Kidney (tissue), 14 donors: ENCODE measurements around the gene GPD1. TPM values are rescaled to one million over a fixed set of nuclear protein-coding genes. Genes with fewer than 3 reads are reported as not detected.

Source experiments
- DNase-seq, 5 donors: peaks; one replicate each; pipeline ENCODE4 v3.0.0-alpha.2; 2013 to 2020
- FAIRE-seq: peaks from 2 replicates; lab custom pipeline; 2012; peaks lifted over from hg19 to GRCh38; lab: Jason Lieb, UNC
- H3K27ac ChIP-seq, 2 donors: one replicate each; pipeline ENCODE4 v1.7.0; 2013; ENCODE audit warnings: low read depth in 2 of 2, low read length in 2 of 2, inconsistent platforms in 1 of 2
- H3K27me3 ChIP-seq: one replicate; pipeline ENCODE4 v1.7.1; 2013; ENCODE audit warnings: low read length, inconsistent platforms; ENCODE audit not compliant: control insufficient read depth, insufficient read depth
- H3K36me3 ChIP-seq, 3 donors: one replicate each; pipeline versions ENCODE4 v1.7.0 to v1.7.1; 2013; ENCODE audit warnings: low read length in 3 of 3, control low read depth in 1 of 3, inconsistent platforms in 1 of 3; ENCODE audit not compliant: insufficient read depth in 3 of 3, control insufficient read depth in 2 of 3
- H3K4me1 ChIP-seq, 3 donors: one replicate each; pipeline versions ENCODE4 v1.7.0 to v1.7.1; 2013; ENCODE audit warnings: low read length in 3 of 3, inconsistent platforms in 1 of 3, low read depth in 1 of 3; ENCODE audit not compliant: control insufficient read depth in 2 of 3, insufficient read depth in 2 of 3
- H3K4me3 ChIP-seq, 3 donors: one replicate each; pipeline versions ENCODE4 v1.7.0 to v1.8.1; 2013; ENCODE audit warnings: low read length in 3 of 3, control low read depth in 1 of 3, inconsistent platforms in 1 of 3
- H3K9ac ChIP-seq, 3 donors: one replicate each; pipeline versions ENCODE4 v1.7.0 to v1.7.1; 2013; ENCODE audit warnings: low read length in 3 of 3, control low read depth in 1 of 3, inconsistent platforms in 1 of 3
- H3K9me3 ChIP-seq, 3 donors: one replicate each; pipeline versions ENCODE4 v1.7.0 to v1.7.1; 2013; ENCODE audit warnings: low read length in 3 of 3, control low read depth in 1 of 3, inconsistent platforms in 1 of 3; ENCODE audit not compliant: control insufficient read depth in 2 of 3, insufficient read depth in 1 of 3
- intact Hi-C: fragments of 100-400 bp; cut with DNase I; formaldehyde crosslinking; loops from one replicate; pipeline ENCODE4 v1.11.1; 2022
- polyA plus RNA-seq: library from polyadenylated mRNA; stranded (reverse); fragments of 350-450 nt; fragmentation: Illumina TruSeq; extraction: RNeasy Lipid Tissue Mini Kit (QIAGEN cat#74804); gene quantifications from one replicate; pipeline ENCODE4 v1.2.3, GENCODE V29; 2014; ENCODE audit warnings: low read depth, low replicate concordance; ENCODE audit not compliant: insufficient read depth
- total RNA-seq: library from RNA; stranded (reverse); fragmentation: NEBNext Ultra II Directional; extraction: Animal tissue kit (Norgen Biotek cat#: 25700); gene quantifications from one replicate; pipeline ENCODE4 v1.2.1, GENCODE V29; 2021
- TF ChIP-seq, protein P1 (sequence below): IDR thresholded peaks from 3 replicates; pipeline ENCODE4 v1.5.1; 2012; ENCODE audit warnings: mild to moderate bottlenecking, moderate library complexity, borderline replicate concordance; ENCODE audit not compliant: insufficient read depth; ENCODE audit errors: extremely low read depth
- donor health status: control.
- donor health status: control.
- donor health status: control.
- donor health status: control.
- donor health status: control.
- donor health status: DM: yes; HTN: yes; CAD: no.
- donor health status: Normal renal cell carcinoma (clear cell type).

Gene GPD1
- total and polyA plus RNA-seq, 2 donors from 2014 or later = 15.1 to 139 TPM

GRCh38 chr12:50117057-50117622 is 13.3 kb downstream of the GPD1 start:
- H3K36me3 ChIP-seq = peaks cover 6 to 23% (median 9%) of the 10 kb centered on the region in 3 donors
- intact Hi-C loops = no loop called here

DNA sequence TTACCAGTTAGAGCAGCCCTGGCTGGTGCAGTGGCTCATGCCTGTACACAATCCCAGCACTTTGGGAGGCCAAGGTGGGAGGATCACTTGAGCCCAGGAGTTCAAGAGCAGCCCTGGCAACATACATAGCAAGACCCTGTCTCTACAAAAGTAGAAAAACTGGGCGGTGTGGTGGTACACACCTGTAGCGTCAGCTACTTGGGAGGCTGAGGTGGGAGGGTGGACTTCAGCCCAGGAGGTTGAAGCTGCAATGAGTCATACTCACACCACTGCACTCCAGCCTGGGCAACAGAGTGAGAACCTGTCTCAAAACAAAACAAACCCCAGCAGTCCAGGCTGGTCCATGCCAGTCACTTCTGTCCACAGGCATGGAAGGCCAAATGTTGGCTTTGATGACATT is 15.6 kb downstream of the GPD1 start:
- Histone ChIP-seq H3K4me1 (peaks cover 0 to 11% (median 4%) of the 10 kb centered on the region in 3 donors), H3K4me3 (no peak overlapping the region), H3K27ac (no peak overlapping the region), H3K9ac (no peak overlapping the region), H3K27me3 (no peaks in the 10 kb centered on the region), H3K36me3 (peaks cover 8 to 35% (median 20%) of the 10 kb centered on the region in 3 donors), H3K9me3 (no peaks in the 10 kb centered on the region)
- TF ChIP-seq, protein P1, sequence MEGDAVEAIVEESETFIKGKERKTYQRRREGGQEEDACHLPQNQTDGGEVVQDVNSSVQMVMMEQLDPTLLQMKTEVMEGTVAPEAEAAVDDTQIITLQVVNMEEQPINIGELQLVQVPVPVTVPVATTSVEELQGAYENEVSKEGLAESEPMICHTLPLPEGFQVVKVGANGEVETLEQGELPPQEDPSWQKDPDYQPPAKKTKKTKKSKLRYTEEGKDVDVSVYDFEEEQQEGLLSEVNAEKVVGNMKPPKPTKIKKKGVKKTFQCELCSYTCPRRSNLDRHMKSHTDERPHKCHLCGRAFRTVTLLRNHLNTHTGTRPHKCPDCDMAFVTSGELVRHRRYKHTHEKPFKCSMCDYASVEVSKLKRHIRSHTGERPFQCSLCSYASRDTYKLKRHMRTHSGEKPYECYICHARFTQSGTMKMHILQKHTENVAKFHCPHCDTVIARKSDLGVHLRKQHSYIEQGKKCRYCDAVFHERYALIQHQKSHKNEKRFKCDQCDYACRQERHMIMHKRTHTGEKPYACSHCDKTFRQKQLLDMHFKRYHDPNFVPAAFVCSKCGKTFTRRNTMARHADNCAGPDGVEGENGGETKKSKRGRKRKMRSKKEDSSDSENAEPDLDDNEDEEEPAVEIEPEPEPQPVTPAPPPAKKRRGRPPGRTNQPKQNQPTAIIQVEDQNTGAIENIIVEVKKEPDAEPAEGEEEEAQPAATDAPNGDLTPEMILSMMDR = no peak
- intact Hi-C loops = no loop called here
- DNase-seq (no peak), FAIRE-seq (no peak)

More at GRCh38 chr12:50117057-50117622, 13.3 kb downstream of the GPD1 start:
- no peaks in the 10 kb centered on the region for H3K9me3 ChIP-seq
- H3K4me3 ChIP-seq = no peak overlapping the region
- TF ChIP-seq, protein P1 = no peak
- H3K27me3 ChIP-seq = no peaks in the 10 kb centered on the region
- H3K27ac ChIP-seq = no peak overlapping the region
- peaks cover 0 to 15% (median 4%) of the 10 kb centered on the region in 3 donors for H3K4me1 ChIP-seq
- DNase-seq = no peak
- H3K9ac ChIP-seq = no peak overlapping the region
- FAIRE-seq = no peak

GRCh38 chr12:50120521-50120920 is 16.7 kb downstream of the GPD1 start:
- peaks cover 0 to 14% (median 4%) of the 10 kb centered on the region in 3 donors for H3K4me1 ChIP-seq
- no peaks in the 10 kb centered on the region for H3K9me3 ChIP-seq
- FAIRE-seq (no peak), DNase-seq (no peak)
- intact Hi-C loops = no loop called here
- peaks cover 8 to 37% (median 20%) of the 10 kb centered on the region in 3 donors for H3K36me3 ChIP-seq
- H3K9ac ChIP-seq = no peak overlapping the region
- H3K27me3 ChIP-seq = no peaks in the 10 kb centered on the region
- TF ChIP-seq, protein P1 = no peak
- H3K27ac ChIP-seq = no peak overlapping the region
- no peak overlapping the region for H3K4me3 ChIP-seq
